ENCODE results near the gene ZNF689.
A peak's percentile ranks its signal among the peaks of the same experiment; 100 is the strongest.

Gene ZNF689

DNA sequence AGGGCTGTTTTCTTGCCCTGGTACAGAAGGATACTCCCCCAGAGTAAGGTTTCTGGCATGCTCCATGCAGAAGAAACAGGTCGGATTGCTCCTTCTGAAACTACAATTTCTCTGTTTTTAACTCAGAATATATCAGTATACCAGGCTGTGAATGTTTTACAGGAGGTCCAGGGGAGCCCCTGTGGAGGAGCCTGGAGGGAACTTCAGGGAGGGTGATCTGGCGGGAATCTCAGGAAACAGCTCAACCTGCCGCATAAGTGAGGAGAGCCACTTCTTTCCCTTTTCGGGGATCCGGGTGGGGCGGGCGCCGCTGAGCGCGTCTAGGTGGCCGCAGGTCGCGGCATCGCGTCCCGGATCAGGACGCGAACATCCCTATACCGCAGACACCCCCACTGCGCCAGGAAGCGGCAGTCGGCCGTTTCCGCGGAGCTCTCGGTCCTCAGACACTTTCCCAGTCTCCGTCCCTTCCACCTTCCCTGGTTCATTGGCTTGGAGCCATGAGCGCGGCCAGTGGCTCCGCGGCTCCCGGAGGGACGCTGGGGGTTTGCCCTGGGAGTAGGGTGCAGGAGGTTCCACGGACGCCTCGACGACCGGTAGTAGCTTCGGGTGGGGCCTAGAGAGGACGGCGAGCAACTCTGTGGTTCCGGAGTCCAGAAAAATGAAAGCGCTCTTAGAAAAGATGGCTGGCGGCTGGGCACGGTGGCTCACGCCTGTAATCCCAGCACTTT is 48.9 kb downstream of the ZNF689 start:
- no peak for TF ChIP-seq SIN3A (IDR thresholded peaks at IDR 0.05; ENCODE audit: borderline replicate concordance, insufficient read depth, low read length)
- TF ChIP-seq TAF1 (IDR thresholded peaks at IDR 0.05; ENCODE audit: borderline replicate concordance, insufficient read depth, low read length), result no peak

GRCh38 chr16:30559690-30560089 is 50.5 kb downstream of the ZNF689 start:
- no peak for TF ChIP-seq SIN3A (IDR thresholded peaks at IDR 0.05; ENCODE audit: borderline replicate concordance, insufficient read depth, low read length)
- no peak for TF ChIP-seq POLR2AphosphoS5 (IDR thresholded peaks at IDR 0.05; ENCODE audit: low read depth, low read length)
- no peak for TF ChIP-seq REST (IDR thresholded peaks at IDR 0.05; ENCODE audit: insufficient read depth in 1 of 2, low read depth in 2 of 2, low read length in 2 of 2)
- TF ChIP-seq TAF1 (IDR thresholded peaks at IDR 0.05; ENCODE audit: borderline replicate concordance, insufficient read depth, low read length), result no peak
- TF ChIP-seq FOXP2 (optimal IDR thresholded peaks at IDR 0.05; ENCODE audit: borderline replicate concordance, extremely low read depth, extremely low read length, insufficient read depth), result no peak

- TF ChIP-seq SIN3A (IDR thresholded peaks at IDR 0.05; ENCODE audit: borderline replicate concordance, insufficient read depth, low read length) (no peak), TAF1 (IDR thresholded peaks at IDR 0.05; ENCODE audit: borderline replicate concordance, insufficient read depth, low read length) (no peak), FOXP2 (optimal IDR thresholded peaks at IDR 0.05; ENCODE audit: borderline replicate concordance, extremely low read depth, extremely low read length, insufficient read depth) (no peak), POLR2AphosphoS5 (IDR thresholded peaks at IDR 0.05; ENCODE audit: low read depth, low read length) (no peak), REST (IDR thresholded peaks at IDR 0.05; ENCODE audit: insufficient read depth in 1 of 2, low read depth in 2 of 2, low read length in 2 of 2) (no peak)
Measured at GRCh38 chr16:30558789-30559377, 51.3 kb downstream of the ZNF689 start.

GRCh38 chr16:30557957-30558788 is 52.0 kb downstream of the ZNF689 start, which contains the start of gene ZNF764:
Gene ZNF764 (minus strand): TSS chr16:30558374. CDS start chr16:30558182, 192 bp downstream.
- TF ChIP-seq TAF1 (IDR thresholded peaks at IDR 0.05; ENCODE audit: borderline replicate concordance, insufficient read depth, low read length) (0 out of 2 replicates have a peak, but pooled peaks have one; percentile 37), SIN3A (IDR thresholded peaks at IDR 0.05; ENCODE audit: borderline replicate concordance, insufficient read depth, low read length) (no peak; the same call in 1 of the 2 replicates), POLR2AphosphoS5 (IDR thresholded peaks at IDR 0.05; ENCODE audit: low read depth, low read length) (peak; percentile 75; the same call in 1 of the 2 replicates), REST (IDR thresholded peaks at IDR 0.05; ENCODE audit: insufficient read depth in 1 of 2, low read depth in 2 of 2, low read length in 2 of 2) (no peak), FOXP2 (optimal IDR thresholded peaks at IDR 0.05; ENCODE audit: borderline replicate concordance, extremely low read depth, extremely low read length, insufficient read depth) (no peak)

DNA sequence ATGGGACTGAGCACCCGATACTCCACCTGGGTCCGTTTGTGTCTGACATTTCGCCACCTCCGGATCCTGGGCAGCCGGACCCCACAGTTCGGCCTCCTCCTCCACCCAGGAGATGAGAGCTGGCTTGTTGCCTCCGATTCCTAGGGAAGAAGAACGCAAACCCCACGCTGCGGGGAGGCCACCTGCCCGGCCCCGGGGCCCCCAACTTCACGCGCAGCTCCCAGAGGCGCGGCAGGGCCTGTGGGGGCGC is 52.6 kb downstream of the ZNF689 start:
- TF ChIP-seq REST (IDR thresholded peaks at IDR 0.05; ENCODE audit: insufficient read depth in 1 of 2, low read depth in 2 of 2, low read length in 2 of 2) (no peak), POLR2AphosphoS5 (IDR thresholded peaks at IDR 0.05; ENCODE audit: low read depth, low read length) (no peak), SIN3A (IDR thresholded peaks at IDR 0.05; ENCODE audit: borderline replicate concordance, insufficient read depth, low read length) (no peak), TAF1 (IDR thresholded peaks at IDR 0.05; ENCODE audit: borderline replicate concordance, insufficient read depth, low read length) (no peak), FOXP2 (optimal IDR thresholded peaks at IDR 0.05; ENCODE audit: borderline replicate concordance, extremely low read depth, extremely low read length, insufficient read depth) (no peak)
